H9 (cell line): ENCODE results near the gene CAPN2. TPM values are rescaled to one million over a fixed set of nuclear protein-coding genes. Genes with fewer than 3 reads are reported as not detected.

ENCODE experiments used
- DNase-seq: peaks from one replicate; pipeline ENCODE4 v3.0.0-alpha.2; 2017
- H2AFZ ChIP-seq: one replicate; pipeline ENCODE4 v1.6.1; 2013; ENCODE audit warnings: mild to moderate bottlenecking, low read length, control low read depth, moderate library complexity
- H2AK5ac ChIP-seq: 2 replicates; pipeline ENCODE4 v1.6.1; 2013; ENCODE audit warnings: low read length, control low read depth, mixed read lengths; ENCODE audit not compliant: insufficient read length
- H2BK120ac ChIP-seq: one replicate; pipeline ENCODE4 v1.6.1; 2013; ENCODE audit warnings: low read depth, mild to moderate bottlenecking, low read length, control low read depth, inconsistent platforms; ENCODE audit not compliant: poor library complexity, severe bottlenecking
- H2BK12ac ChIP-seq: 2 replicates; pipeline ENCODE4 v1.6.1; 2013; ENCODE audit warnings: low read length, control low read depth, mixed read lengths, low read depth; ENCODE audit not compliant: insufficient read length
- H2BK15ac ChIP-seq: 2 replicates; pipeline ENCODE4 v1.6.1; 2013; ENCODE audit warnings: low read depth, low read length, control low read depth
- H2BK20ac ChIP-seq: one replicate; pipeline ENCODE4 v1.6.1; 2013; ENCODE audit warnings: low read depth, mild to moderate bottlenecking, low read length, control low read depth, inconsistent platforms; ENCODE audit not compliant: poor library complexity, severe bottlenecking
- H2BK5ac ChIP-seq: 2 replicates; pipeline ENCODE4 v1.6.1; 2013; ENCODE audit warnings: low read length, control low read depth, mixed read lengths; ENCODE audit not compliant: insufficient read length
- H3K14ac ChIP-seq: 2 replicates; pipeline ENCODE4 v1.6.1; 2013; ENCODE audit warnings: low read length, control low read depth; ENCODE audit not compliant: insufficient read depth
- H3K18ac ChIP-seq: 2 replicates; pipeline ENCODE4 v1.6.1; 2013; ENCODE audit warnings: low read depth, mild to moderate bottlenecking, mixed read lengths, low read length, control low read depth; ENCODE audit not compliant: insufficient read length
- H3K23ac ChIP-seq: 2 replicates; pipeline ENCODE4 v1.6.1; 2013; ENCODE audit warnings: low read length, control low read depth, mixed read lengths, low read depth; ENCODE audit not compliant: insufficient read length
- H3K23me2 ChIP-seq: 2 replicates; pipeline ENCODE4 v1.6.1; 2013; ENCODE audit warnings: low read depth, mild to moderate bottlenecking, mixed read lengths, low read length, control low read depth; ENCODE audit not compliant: insufficient read length, poor library complexity, severe bottlenecking
- H3K27ac ChIP-seq: 2 replicates; pipeline ENCODE4 v1.5.1; 2013; ENCODE audit warnings: low read length, control low read depth, mixed read lengths, low read depth; ENCODE audit not compliant: insufficient read length
- H3K27me3 ChIP-seq: 2 replicates; pipeline ENCODE4 v1.6.1; 2013; ENCODE audit warnings: low read length, control low read depth, inconsistent platforms; ENCODE audit not compliant: insufficient read depth
- H3K4ac ChIP-seq: 2 replicates; pipeline ENCODE4 v1.6.1; 2013; ENCODE audit warnings: low read depth, mild to moderate bottlenecking, control low read depth, inconsistent platforms, low read length, moderate library complexity
- H3K4me1 ChIP-seq: 2 replicates; pipeline ENCODE4 v1.6.1; 2013; ENCODE audit warnings: low read length, control low read depth, inconsistent platforms; ENCODE audit not compliant: insufficient read depth
- H3K4me2 ChIP-seq: 2 replicates; pipeline ENCODE4 v1.6.1; 2013; ENCODE audit warnings: low read length, control low read depth, mixed read lengths; ENCODE audit not compliant: insufficient read length, insufficient read depth
- H3K56ac ChIP-seq: 2 replicates; pipeline ENCODE4 v1.6.1; 2013; ENCODE audit warnings: low read depth, mild to moderate bottlenecking, mixed read lengths, low read length, control low read depth; ENCODE audit not compliant: insufficient read length
- H3K79me1 ChIP-seq: 2 replicates; pipeline ENCODE4 v1.6.1; 2013; ENCODE audit warnings: low read depth, mild to moderate bottlenecking, moderate library complexity, low read length, control low read depth, inconsistent platforms; ENCODE audit not compliant: insufficient read depth, poor library complexity, severe bottlenecking
- H3K79me2 ChIP-seq: 2 replicates; pipeline ENCODE4 v1.6.1; 2013; ENCODE audit warnings: low read length, control low read depth, inconsistent platforms; ENCODE audit not compliant: insufficient read depth
- H3K9ac ChIP-seq: 2 replicates; pipeline ENCODE4 v1.6.1; 2013; ENCODE audit warnings: low read length, control low read depth, mixed read lengths; ENCODE audit not compliant: insufficient read length; ENCODE audit errors: extremely low read depth
- H3K9me3 ChIP-seq: one replicate; pipeline ENCODE4 v1.6.1; 2013; ENCODE audit warnings: low read depth, low read length, inconsistent platforms; ENCODE audit not compliant: control insufficient read depth
- H3T11ph ChIP-seq: one replicate; pipeline ENCODE4 v1.6.1; 2013; ENCODE audit warnings: mild to moderate bottlenecking, low read length, control low read depth, inconsistent platforms
- H4K20me1 ChIP-seq: one replicate; pipeline ENCODE4 v1.6.1; 2013; ENCODE audit not compliant: control insufficient read depth, insufficient read length, insufficient read depth
- H4K5ac ChIP-seq: 2 replicates; pipeline ENCODE4 v1.6.1; 2013; ENCODE audit warnings: low read depth, mild to moderate bottlenecking, mixed read lengths, low read length, control low read depth; ENCODE audit not compliant: insufficient read length
- H4K8ac ChIP-seq: replicated peaks from 2 replicates; pipeline ENCODE4 v1.6.1; 2013; ENCODE audit warnings: low read length, control low read depth, mixed read lengths, low read depth; ENCODE audit not compliant: insufficient read length
- H4K91ac ChIP-seq: 2 replicates; pipeline ENCODE4 v1.6.1; 2013; ENCODE audit warnings: low read depth, mild to moderate bottlenecking, moderate library complexity, mixed read lengths, low read length, control low read depth; ENCODE audit not compliant: insufficient read length
- H3K27ac Mint-ChIP-seq, 3 experiments: 2 replicates in 2 of 3; 3 replicates in 1 of 3; pipeline ENCODE4 v1.8.0; 2020 to 2021; ENCODE audit warnings: mixed read lengths in 3 of 3, mild to moderate bottlenecking in 1 of 3, moderate library complexity in 1 of 3
- H3K27me3 Mint-ChIP-seq: 2 replicates; pipeline ENCODE4 v1.8.0; 2021; ENCODE audit warnings: low read depth, mild to moderate bottlenecking, moderate library complexity, mixed read lengths
- H3K36me3 Mint-ChIP-seq, 3 experiments: 2 replicates in 2 of 3; 3 replicates in 1 of 3; pipeline ENCODE4 v1.8.0; 2020 to 2021; ENCODE audit warnings: low read depth in 3 of 3, mixed read lengths in 3 of 3; ENCODE audit not compliant: insufficient read depth in 1 of 3
- H3K4me1 Mint-ChIP-seq, 2 experiments: 2 replicates each; pipeline ENCODE4 v1.8.0; 2020; ENCODE audit warnings: mixed read lengths in 2 of 2
- H3K4me3 Mint-ChIP-seq, 2 experiments: 2 replicates in 1 of 2; 3 replicates in 1 of 2; pipeline ENCODE4 v1.8.0; 2020 to 2021; ENCODE audit warnings: mild to moderate bottlenecking in 2 of 2, mixed read lengths in 2 of 2, moderate library complexity in 1 of 2
- H3K9me3 Mint-ChIP-seq, 2 experiments: 2 replicates in 1 of 2; 3 replicates in 1 of 2; pipeline ENCODE4 v1.8.0; 2020; ENCODE audit warnings: mild to moderate bottlenecking in 2 of 2, mixed read lengths in 2 of 2, moderate library complexity in 1 of 2
- WGBS: extraction: QIAGEN DNeasy Blood & Tissue Kit; methylation state at CpG from one replicate; pipeline ENCODE4 v1.1.7; 2013; ENCODE audit warnings: missing lambda C conversion rate, low lambda C conversion rate, mixed read lengths; ENCODE audit not compliant: insufficient read length; ENCODE audit errors: extremely low coverage; 5-methylcytosine and 5-hydroxymethylcytosine counted together
- total RNA-seq: library from RNA; stranded (reverse); gene quantifications from 2 replicates; pipeline ENCODE4 v1.2.1, GENCODE V29; 2021
- TF ChIP-seq, protein P1 (sequence below): fragments of 200-600 bp; sonication (generic); conservative IDR thresholded peaks from 3 replicates; pipeline ENCODE4 v1.8.0; 2021; ENCODE audit warnings: antibody characterized with exemption, mild to moderate bottlenecking

CAPN2 gene
- total RNA-seq, 1 experiment from 2014 or later, result 32.2 TPM

DNA sequence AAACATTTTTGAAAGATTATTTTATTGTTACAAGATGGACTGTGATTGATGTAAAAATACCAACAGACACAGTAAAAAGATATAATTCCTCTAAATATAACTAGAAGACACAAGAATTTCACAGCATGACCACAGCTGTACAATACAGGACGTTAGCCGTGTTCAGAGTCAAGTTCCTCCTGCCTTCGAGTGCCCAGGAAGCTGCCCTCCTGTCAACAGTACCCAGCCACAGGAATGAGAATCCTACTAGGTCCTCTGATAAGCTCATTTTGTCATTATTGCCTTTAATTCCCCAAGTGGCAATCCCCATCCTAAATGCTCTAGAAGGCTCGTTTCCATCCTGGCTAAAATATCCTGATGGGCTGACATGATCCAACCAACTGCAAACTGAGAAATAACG lies 16.4 kb upstream of the CAPN2 start:
- H3K36me3 Mint-ChIP-seq, result no peaks in the 10 kb centered on the region
- Histone ChIP-seq H2AK5ac (no peak overlapping the region), H3K23ac (no peak overlapping the region), H2BK120ac (no peak overlapping the region), H3K14ac (no peak overlapping the region), H3K18ac (no peak overlapping the region), H3T11ph (no peak overlapping the region), H2BK12ac (no peak overlapping the region), H3K79me1 (no peaks in the 10 kb centered on the region), H3K9me3 (no peaks in the 10 kb centered on the region), H3K79me2 (no peaks in the 10 kb centered on the region), H3K9ac (no peak overlapping the region), H2AFZ (no peak overlapping the region), H3K27ac (no peak overlapping the region), H4K5ac (no peak overlapping the region), H3K56ac (no peak overlapping the region), H2BK5ac (no peak overlapping the region), H4K8ac (no peak overlapping the region), H3K4me2 (no peak overlapping the region), H3K4ac (no peak overlapping the region), H2BK20ac (no peak overlapping the region), H2BK15ac (no peak overlapping the region), H3K4me1 (no peaks in the 10 kb centered on the region), H4K20me1 (no peaks in the 10 kb centered on the region), H4K91ac (no peak overlapping the region), H3K23me2 (no peaks in the 10 kb centered on the region), H3K27me3 (no peaks in the 10 kb centered on the region)
- H3K27ac Mint-ChIP-seq, result no peak overlapping the region; a peak in 1 of 7 replicates
- H3K4me1 Mint-ChIP-seq, result peaks cover 4 to 7% of the 10 kb centered on the region in 2 experiments; a peak in 3 of 4 replicates
- H3K9me3 Mint-ChIP-seq, result no peaks in the 10 kb centered on the region
- no peak for DNase-seq
- no CpG with 5 or more reads among the region's 5 CpGs for WGBS
- H3K4me3 Mint-ChIP-seq, result no peak overlapping the region
- TF ChIP-seq, protein P1, sequence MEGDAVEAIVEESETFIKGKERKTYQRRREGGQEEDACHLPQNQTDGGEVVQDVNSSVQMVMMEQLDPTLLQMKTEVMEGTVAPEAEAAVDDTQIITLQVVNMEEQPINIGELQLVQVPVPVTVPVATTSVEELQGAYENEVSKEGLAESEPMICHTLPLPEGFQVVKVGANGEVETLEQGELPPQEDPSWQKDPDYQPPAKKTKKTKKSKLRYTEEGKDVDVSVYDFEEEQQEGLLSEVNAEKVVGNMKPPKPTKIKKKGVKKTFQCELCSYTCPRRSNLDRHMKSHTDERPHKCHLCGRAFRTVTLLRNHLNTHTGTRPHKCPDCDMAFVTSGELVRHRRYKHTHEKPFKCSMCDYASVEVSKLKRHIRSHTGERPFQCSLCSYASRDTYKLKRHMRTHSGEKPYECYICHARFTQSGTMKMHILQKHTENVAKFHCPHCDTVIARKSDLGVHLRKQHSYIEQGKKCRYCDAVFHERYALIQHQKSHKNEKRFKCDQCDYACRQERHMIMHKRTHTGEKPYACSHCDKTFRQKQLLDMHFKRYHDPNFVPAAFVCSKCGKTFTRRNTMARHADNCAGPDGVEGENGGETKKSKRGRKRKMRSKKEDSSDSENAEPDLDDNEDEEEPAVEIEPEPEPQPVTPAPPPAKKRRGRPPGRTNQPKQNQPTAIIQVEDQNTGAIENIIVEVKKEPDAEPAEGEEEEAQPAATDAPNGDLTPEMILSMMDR, result no peak
- H3K27me3 Mint-ChIP-seq, result peaks cover 2% of the 10 kb centered on the region
